Stimulated activated naive CD8-positive, alpha-beta T cell treated with anti-CD3 and anti-CD28 coated beads, Interleukin-15, amount 100 ng/mL, for 72 hours (primary cell): ENCODE data around the gene CUX1.
"Not testable (repeated sequence)": the region's sequence is repeated elsewhere in the genome, so short reads cannot be mapped to it uniquely, and the experiment has no call there.

ENCODE experiments used
- ATAC-seq: fragments of 150-1000 bp; cut with Tn5 transposase; 2 replicates; pipeline ENCODE4 v1.10.0; 2021; ENCODE audit warnings: mild to moderate bottlenecking, moderate library complexity
- DNase-seq, 2 donors: peaks; one replicate each; pipeline ENCODE4 v3.0.0; 2021 to 2022
- H3K27ac Mint-ChIP-seq, 2 donors: one replicate each; pipeline ENCODE4 v1.8.0; 2022; ENCODE audit warnings: mild to moderate bottlenecking in 2 of 2, mixed read lengths in 2 of 2, moderate library complexity in 2 of 2
- H3K27me3 Mint-ChIP-seq: one replicate; pipeline ENCODE4 v1.8.0; 2022; ENCODE audit warnings: mixed read lengths
- H3K4me1 Mint-ChIP-seq: one replicate; pipeline ENCODE4 v1.8.0; 2022; ENCODE audit warnings: mild to moderate bottlenecking, mixed read lengths
- H3K4me3 Mint-ChIP-seq, 2 donors: one replicate each; pipeline ENCODE4 v1.8.0; 2022; ENCODE audit warnings: mild to moderate bottlenecking in 2 of 2, mixed read lengths in 2 of 2, moderate library complexity in 1 of 2
- H3K9me3 Mint-ChIP-seq, 2 donors: one replicate each; pipeline ENCODE4 v1.8.0; 2022; ENCODE audit warnings: mixed read lengths in 2 of 2

The CUX1 gene

DNA sequence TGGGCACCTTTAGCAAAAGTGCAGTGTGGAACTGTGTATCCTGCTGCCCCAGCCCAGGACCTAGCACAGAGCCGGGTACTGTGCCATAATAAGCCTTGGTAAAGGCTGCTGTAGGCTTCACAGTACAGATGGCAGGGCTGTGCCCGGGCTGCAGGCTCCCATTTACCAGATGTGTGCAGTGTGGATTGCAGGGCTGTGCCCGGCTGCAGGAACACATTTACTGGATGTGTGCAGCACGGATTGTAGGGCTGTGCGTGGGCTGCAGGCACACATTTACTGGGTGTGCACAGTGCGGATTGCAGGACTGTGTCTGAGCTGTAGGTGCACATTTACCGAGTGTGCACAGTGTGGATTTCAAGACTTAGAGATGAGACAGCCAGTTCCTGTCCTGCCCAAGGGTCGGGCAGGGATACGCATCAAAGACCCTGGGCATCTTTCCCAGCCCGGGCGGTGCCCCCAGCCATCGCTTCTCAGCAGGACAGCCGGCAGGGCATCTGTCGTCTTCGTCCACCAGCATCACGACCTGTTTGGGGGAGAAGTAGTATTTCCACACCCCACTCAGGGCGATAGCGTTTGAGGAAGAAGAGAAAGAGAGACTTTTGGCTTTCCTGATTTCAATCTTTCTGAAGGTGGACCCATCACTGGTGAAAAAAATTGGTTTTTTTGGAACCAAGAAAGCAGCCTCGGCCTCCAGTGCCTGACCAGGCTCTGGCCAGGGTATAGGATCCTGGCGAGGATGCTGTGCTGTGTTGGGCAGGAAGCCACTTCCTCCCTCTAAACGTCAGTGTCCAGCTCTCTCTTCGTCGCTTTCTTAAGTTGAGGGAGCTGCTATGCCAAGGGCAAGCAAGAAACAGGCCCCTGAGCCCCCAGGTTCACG is 180.8 kb downstream of the CUX1 start:
- no peaks in the 10 kb centered on the region for H3K4me1 Mint-ChIP-seq
- H3K9me3 Mint-ChIP-seq = no peaks in the 10 kb centered on the region
- H3K4me3 Mint-ChIP-seq = no peak overlapping the region
- H3K27me3 Mint-ChIP-seq = no peaks in the 10 kb centered on the region
- no peak for ATAC-seq
- H3K27ac Mint-ChIP-seq = peak overlapping the region in 1 of 2 donors; percentile 46
- DNase-seq = no peak

DNA sequence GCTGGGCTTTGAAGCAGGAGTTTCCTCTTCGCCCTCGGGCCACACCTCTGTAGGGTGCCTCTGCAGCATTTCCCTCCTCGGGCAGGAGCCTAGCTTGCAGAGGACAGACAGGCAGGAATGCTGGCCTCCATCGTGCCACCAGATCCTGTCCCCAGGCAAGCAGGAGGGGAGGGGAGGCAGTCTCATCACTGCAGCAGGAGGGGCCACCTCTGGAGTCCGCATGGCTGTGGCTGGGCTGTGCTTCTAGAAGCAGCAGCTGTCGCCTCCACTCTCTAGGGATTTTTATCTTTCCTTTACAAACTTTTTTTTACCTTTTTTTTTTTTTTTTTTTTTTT is 181.4 kb downstream of the CUX1 start:
- DNase-seq = no peak
- no peaks in the 10 kb centered on the region for H3K4me1 Mint-ChIP-seq
- no peak overlapping the region for H3K4me3 Mint-ChIP-seq
- H3K27me3 Mint-ChIP-seq = no peaks in the 10 kb centered on the region
- no peak for ATAC-seq
- H3K27ac Mint-ChIP-seq = peak overlapping the region in 1 of 2 donors; percentile 46
- H3K9me3 Mint-ChIP-seq = no peaks in the 10 kb centered on the region

DNA sequence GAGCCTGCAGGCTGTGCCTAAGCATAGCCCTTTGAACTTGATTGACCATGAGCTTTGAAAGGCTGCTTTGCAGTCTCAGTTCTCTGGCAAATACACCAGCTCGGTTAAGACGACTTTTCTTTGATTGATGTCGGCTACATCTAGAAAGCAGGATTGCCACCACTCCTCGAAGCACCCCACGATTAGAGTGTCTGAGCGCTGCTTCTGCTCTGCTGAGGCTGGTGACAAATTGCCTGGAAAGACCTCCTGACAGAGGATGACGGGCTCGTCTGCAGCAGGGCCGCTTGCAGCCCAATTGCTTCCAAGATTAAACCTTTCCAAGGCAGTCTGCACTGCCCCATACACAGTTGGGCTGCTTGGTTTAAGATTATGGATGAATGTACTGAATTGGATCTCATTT is 182.0 kb downstream of the CUX1 start:
- H3K27ac Mint-ChIP-seq = no peak overlapping the region

DNA sequence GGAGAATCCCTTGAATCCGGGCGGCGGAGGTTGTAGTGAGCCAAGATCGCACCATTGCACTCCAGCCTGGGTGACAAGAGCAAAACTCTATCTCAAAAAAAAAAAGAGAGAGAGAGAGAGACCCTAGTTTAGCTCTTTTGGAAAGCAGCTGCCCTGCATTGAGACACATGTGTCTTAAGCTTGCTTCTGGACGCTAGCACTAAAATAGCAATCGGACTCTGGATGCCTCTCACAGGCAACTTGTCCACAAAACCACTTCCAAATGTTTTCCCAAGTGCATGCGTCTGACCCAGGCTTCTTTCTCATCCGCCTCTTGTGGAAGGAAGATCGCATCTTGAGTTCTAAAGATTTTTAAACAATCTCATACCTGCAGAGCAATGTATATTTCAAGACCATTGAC is 182.7 kb downstream of the CUX1 start:
- ATAC-seq (no peak), DNase-seq (no peak)
- Mint-ChIP-seq H3K4me1 (no peaks in the 10 kb centered on the region), H3K4me3 (no peak overlapping the region), H3K27me3 (no peaks in the 10 kb centered on the region), H3K27ac (no peak overlapping the region), H3K9me3 (no peaks in the 10 kb centered on the region)

More for the DNA sequence above, 182.0 kb downstream of the CUX1 start:
- ATAC-seq = no peak
- Mint-ChIP-seq H3K27me3 (no peaks in the 10 kb centered on the region), H3K9me3 (no peaks in the 10 kb centered on the region), H3K4me3 (no peak overlapping the region), H3K4me1 (no peaks in the 10 kb centered on the region)
- DNase-seq = no peak

DNA sequence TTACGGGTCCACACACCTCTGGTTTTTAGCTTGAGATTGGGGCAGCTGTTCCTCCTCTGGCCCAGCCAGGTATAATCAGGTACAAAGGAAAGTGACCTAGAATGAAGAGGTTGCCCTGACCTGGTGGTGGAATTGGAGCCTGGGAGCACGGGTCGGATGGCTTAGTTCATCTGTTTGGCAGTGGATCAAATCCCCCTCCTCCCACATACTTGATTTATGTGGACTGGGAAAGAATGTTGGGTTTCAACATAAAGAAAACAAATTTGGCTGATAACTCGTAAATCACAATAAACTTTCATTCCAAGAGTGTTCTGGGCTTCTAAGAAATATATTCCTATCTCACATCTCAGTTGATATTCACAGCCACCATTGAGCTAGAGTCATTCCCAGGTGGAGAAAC is 186.8 kb downstream of the CUX1 start:
- Mint-ChIP-seq H3K9me3 (no peaks in the 10 kb centered on the region), H3K27ac (no peak overlapping the region), H3K27me3 (no peaks in the 10 kb centered on the region), H3K4me1 (no peaks in the 10 kb centered on the region), H3K4me3 (no peak overlapping the region)
- DNase-seq (no peak), ATAC-seq (no peak)

DNA sequence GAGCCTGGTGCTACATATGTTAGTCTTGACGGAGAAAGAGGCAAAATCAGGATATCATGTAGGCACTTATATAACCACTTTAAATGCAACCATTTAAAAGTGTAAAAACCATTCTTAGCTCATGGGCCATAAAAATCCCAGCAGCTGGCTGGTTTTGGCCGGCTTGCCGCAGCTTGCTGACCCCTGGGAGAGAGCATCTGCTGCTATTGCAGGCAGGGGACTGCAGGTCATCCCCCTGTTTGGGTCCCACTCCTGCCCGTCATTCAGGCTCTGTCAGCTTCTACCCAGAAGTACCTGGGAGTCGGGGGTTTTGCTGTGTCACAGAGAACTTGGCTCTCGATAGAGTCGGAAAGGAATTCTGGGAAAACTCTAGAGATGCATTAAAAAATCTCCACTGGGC is 187.4 kb downstream of the CUX1 start:
- ATAC-seq (no peak), DNase-seq (no peak)
- Mint-ChIP-seq H3K4me1 (no peaks in the 10 kb centered on the region), H3K27ac (no peak overlapping the region), H3K4me3 (no peak overlapping the region), H3K9me3 (no peaks in the 10 kb centered on the region), H3K27me3 (no peaks in the 10 kb centered on the region)

DNA sequence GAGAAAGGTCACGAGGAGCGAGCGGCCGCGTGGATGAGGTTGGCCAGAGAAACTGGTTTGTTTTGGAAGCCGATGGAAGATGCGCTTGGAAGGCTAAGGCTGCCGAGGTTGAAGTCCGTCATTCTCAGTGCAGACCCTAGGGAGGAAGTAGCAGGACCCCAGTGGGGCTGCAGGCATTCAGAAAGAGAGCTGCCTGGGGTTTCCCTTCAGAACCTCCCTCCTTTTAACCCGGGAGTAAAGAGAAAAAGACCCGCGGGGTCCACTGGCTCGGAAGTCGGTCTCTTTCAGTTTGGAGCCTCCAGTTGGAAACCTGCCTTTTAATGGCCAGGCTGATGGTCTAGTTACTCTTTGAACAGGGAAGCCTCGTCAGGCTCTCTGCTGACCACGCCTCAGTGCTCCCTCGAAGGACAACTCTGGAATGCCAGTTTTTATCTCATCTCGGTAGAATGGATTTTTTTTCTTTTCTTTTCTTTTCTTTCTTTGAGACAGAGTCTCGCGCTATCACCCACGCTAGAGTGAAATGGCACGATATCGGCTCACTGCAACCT is 188.6 kb downstream of the CUX1 start:
- H3K27me3 Mint-ChIP-seq = no peaks in the 10 kb centered on the region
- DNase-seq = no peak
- no peak overlapping the region for H3K4me3 Mint-ChIP-seq

DNA sequence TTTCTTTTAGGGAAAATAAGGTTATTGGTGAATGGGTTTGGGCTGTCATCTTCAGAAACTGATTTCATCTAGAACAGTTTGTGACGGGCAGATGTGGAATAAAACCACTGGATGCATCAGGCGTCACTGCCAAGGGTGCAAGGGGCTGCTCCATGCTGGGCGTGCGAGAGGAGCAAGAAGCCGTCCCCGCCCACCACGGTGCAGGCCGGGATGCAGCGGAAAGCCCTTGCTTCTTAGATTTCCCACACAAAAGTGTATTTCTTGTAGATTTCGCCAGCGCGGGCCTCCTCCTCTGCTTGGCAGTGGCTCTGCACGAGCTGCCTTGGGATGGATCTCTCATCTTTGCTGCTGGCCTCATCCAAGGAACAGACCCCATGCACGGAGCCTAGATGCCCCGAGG is 189.3 kb downstream of the CUX1 start:
- Mint-ChIP-seq H3K4me3 (no peak overlapping the region), H3K27ac (no peak overlapping the region), H3K9me3 (no peaks in the 10 kb centered on the region), H3K4me1 (no peaks in the 10 kb centered on the region), H3K27me3 (no peaks in the 10 kb centered on the region)
- DNase-seq (no peak), ATAC-seq (no peak)

More for the DNA sequence above, 188.6 kb downstream of the CUX1 start:
- peak overlapping the region in 1 of 2 donors; percentile 51 for H3K27ac Mint-ChIP-seq
- H3K4me1 Mint-ChIP-seq = no peaks in the 10 kb centered on the region
- no peak for ATAC-seq
- H3K9me3 Mint-ChIP-seq = no peaks in the 10 kb centered on the region

DNA sequence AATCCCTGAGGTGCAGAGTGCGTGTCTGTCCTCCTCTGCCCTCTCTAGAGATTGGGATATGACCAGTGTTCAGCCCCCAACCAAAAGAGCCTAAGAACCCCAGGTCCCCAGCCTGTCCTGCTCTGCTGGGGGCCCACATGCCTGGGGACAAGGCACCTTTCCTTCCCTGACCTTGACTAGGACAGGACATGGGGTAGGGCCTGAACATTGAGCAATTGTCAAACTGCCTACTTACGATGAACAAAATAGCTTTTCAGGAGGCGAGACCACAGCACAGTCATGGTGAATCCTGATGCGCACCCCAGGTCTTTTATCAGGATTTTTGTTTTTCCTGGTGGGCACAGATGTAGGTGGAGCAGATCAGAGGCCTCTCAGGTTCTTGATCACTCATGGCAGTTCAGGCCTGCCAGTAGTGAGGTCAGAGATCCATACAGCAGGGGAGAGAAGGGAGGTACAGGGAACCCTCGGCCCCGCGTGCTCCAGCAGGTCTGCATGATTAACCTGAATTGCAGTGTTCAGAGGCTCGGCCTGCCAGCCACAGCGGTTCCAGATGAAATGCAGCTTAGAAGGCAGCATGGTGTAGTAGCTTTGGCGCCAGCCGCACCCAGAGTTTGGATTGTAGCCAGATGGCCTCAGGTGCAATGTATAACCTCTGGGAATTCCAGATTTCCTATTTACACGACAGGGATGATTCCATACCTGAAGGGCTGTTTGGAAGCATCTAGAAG is 191.3 kb downstream of the CUX1 start:
- ATAC-seq (no peak), DNase-seq (no peak)
- Mint-ChIP-seq H3K27ac (peak overlapping the region in 1 of 2 donors; percentile 87), H3K9me3 (no peaks in the 10 kb centered on the region), H3K4me3 (no peak overlapping the region), H3K27me3 (no peaks in the 10 kb centered on the region), H3K4me1 (no peaks in the 10 kb centered on the region)

DNA sequence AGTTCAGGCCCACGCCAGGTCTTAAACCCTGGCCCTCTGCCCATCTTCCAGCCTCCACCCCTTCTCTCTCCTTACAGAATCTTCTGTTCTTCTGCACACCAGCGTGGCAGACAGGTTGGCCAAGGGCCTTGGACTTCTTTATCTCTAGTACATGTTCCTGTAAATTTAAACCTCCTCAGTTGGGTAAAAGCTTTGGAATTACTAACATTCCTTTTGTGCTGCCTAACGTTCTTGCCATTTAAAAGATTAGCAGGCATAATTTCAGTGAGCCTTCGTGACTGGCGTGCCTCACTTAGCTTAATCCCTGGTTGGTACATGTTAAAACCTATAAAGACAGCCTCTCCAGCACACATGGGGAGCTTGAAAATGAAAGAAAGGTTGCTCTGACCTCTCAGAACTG is 192.2 kb downstream of the CUX1 start:
- H3K4me3 Mint-ChIP-seq = no peak overlapping the region
- peak overlapping the region in 1 of 2 donors; percentile 78 for H3K27ac Mint-ChIP-seq
- H3K27me3 Mint-ChIP-seq = no peaks in the 10 kb centered on the region
- ATAC-seq (no peak), DNase-seq (no peak)
- no peaks in the 10 kb centered on the region for H3K9me3 Mint-ChIP-seq
- no peaks in the 10 kb centered on the region for H3K4me1 Mint-ChIP-seq

DNA sequence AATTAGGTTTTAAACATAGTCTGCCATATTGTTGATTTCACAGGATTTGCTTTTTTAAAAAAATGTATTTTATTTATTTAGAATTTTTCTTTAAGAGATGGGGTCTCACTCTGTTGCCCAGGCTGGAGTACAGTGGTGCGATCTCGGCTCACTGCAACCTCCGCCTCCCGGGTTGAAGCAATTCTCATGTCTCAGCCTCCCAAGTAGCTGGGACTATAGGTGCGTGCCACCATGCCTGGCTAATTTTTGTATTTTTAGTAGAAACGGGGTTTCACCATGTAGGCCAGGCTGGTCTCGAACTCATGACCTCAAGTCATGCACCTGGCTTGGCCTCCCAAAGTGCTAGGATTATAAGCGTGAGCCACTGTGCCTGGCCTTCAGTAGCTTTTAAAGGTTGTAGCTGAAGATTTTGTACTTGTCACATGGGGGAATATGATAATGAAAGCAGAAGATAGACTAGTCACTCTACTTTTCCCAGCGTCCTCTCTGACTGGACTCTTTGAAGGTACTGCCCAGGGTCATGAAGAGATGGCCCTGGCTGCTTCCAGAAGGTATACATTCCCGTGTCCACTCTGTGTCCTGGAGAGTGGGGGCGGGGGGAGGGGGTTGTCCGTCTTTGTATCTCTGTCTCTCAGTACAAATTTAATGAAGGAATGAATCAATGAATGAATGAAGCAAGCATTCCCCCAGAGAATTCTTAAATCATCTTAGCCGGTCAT is 194.8 kb downstream of the CUX1 start:
- not testable (repeated sequence) for H3K27me3 Mint-ChIP-seq, H3K27ac Mint-ChIP-seq, ATAC-seq, H3K4me3 Mint-ChIP-seq, DNase-seq, H3K9me3 Mint-ChIP-seq, H3K4me1 Mint-ChIP-seq

DNA sequence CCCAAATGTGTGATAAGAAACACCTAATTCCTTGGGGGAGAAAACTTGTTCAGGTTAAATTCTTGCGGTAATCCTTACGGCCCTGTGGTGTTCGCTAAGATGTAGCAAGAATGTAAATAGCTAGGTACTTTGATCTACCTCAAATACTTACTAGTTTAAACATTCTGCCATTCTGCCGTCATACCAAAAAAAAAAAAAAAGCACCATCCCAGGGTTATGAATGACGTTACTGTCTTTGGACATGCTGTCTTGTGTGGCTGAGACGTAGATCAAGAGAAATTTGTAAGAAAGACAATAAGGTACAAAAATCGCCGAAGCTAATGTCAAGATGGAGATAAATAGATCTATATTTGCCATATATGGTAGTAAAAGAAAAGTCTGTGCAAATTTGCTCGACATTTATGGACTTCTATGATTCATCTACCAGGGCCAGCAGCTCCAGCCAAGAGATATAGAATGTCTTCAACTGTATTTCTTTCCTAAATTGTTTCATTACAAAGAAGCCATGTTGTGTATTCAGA is 195.6 kb downstream of the CUX1 start:
- Mint-ChIP-seq H3K4me1 (no peaks in the 10 kb centered on the region), H3K27me3 (no peaks in the 10 kb centered on the region), H3K4me3 (no peak overlapping the region), H3K27ac (no peak overlapping the region), H3K9me3 (no peaks in the 10 kb centered on the region)
- DNase-seq = no peak
- ATAC-seq = no peak

DNA sequence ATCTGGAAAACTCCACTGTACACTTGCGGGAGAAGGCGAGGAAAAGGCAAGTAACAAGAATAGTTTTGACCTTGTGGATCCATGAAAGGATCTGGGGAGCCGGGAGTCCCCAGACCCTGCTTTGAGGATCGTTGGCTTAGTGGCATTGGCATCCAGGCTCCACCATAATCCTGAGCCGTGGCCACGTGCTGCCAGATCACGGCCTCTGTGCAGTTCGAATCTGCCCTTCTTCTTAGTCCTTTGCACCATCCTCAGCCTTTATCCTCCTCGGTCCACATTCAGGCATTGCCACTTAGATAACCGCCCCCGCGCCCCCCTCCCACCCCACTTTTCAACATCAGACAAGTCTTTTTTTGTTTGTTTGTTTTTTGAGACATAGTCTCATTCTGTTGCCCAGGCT is 201.4 kb downstream of the CUX1 start:
- Mint-ChIP-seq H3K27ac (no peak overlapping the region), H3K27me3 (no peaks in the 10 kb centered on the region), H3K4me3 (no peak overlapping the region), H3K9me3 (no peaks in the 10 kb centered on the region), H3K4me1 (peaks cover 10% of the 10 kb centered on the region)
- ATAC-seq (no peak), DNase-seq (no peak)

DNA sequence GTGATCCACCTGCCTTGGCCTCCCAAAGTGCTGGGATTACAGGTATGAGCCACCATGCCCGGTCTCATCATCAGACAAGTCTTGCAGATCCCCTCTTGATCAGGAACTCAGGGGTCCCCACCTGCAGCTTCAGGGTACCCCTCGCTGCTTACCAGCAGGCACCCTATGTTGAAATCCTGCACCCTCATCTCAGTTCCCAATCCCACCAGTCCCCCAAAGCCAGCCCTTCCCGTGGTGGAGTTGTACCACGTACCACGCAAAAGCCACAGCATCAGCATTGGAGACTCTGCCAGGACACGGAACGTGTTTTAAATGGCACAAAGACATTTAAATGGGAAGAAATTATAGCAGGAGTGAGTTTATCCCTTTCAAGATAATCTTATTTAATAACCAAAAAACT is 202.0 kb downstream of the CUX1 start:
- ATAC-seq (no peak), DNase-seq (no peak)
- H3K4me1 Mint-ChIP-seq = peaks cover 16% of the 10 kb centered on the region
- H3K27ac Mint-ChIP-seq = no peak overlapping the region
- H3K27me3 Mint-ChIP-seq = no peaks in the 10 kb centered on the region
- H3K9me3 Mint-ChIP-seq = no peaks in the 10 kb centered on the region
- no peak overlapping the region for H3K4me3 Mint-ChIP-seq

DNA sequence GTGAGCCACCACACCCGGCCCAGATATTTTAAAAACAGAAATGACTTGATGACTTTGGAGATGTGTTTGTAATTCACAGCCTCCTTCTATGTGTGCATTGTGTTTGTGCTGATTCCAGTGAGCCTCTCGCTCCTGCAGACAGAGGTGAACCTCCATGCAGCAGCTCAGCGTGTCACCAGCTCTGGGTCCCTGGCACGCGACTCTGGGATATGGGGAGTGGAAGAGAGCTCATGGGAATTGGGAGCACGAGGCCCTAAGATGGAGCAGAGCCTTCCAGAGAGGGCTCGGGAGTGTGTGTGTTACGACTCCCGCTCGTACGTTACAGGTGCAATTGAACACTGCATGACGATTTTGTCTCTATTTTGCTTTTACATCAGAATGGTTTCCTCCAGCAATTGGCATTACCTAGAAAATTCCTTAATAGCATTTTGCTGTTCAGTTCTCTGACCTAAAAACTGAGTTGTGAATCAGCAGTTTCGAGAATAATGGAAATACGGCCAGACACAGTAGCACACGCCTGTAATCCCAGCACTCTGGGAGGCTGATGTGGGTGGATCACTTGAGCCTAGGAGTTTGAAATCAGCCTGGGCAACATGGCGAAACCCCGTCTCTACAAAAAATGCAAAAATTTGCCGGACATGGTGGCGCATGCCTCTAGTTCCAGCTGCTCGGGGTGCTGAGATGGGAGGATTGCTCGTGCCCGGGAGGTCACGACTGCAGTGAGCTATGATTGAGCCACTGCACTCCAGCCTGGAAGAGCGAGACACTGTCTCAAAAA is 204.6 kb downstream of the CUX1 start:
- DNase-seq = no peak
- H3K4me1 Mint-ChIP-seq = peaks cover 21% of the 10 kb centered on the region
- no peaks in the 10 kb centered on the region for H3K9me3 Mint-ChIP-seq
- ATAC-seq = no peak
- H3K4me3 Mint-ChIP-seq = no peak overlapping the region
- peak overlapping the region in 1 of 2 donors; percentile 64 for H3K27ac Mint-ChIP-seq
- no peaks in the 10 kb centered on the region for H3K27me3 Mint-ChIP-seq
